ENCODE data around the gene SLCO1B1. TPM values are rescaled to one million over a fixed set of nuclear protein-coding genes. Genes with fewer than 3 reads are reported as not detected.
"Not testable (repeated sequence)": the region's sequence is repeated elsewhere in the genome, so short reads cannot be mapped to it uniquely, and the experiment has no call there.

SLCO1B1 gene
- total and polyA plus RNA-seq, 2 of the 8 experiments (the other 6 are each of a cell fraction or from before 2014, with no cell fraction given) = 0.13 TPM; not detected in 1

DNA sequence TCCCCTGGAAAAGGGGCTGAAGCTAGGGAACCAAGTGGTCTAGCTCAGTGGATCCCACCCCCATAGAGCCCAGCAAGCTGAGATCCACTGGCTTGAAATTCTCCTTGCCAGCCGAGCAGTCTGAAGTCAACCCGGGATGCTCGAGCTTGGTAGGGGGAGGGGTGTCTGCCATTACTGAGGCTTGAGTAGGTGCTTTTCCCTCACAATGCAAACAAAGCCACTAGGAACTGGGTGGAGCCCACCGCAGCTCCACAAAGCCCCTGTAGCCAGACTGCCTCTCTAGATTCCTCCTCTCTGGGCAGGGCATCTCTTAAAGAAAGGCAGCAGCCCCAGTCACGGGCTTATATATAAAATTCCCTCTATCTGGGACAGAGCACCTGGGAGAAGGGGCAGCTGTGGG, 18.9 kb downstream of the SLCO1B1 start:
- H3K14ac ChIP-seq (ENCODE audit: insufficient read length); POLR2A ChIA-PET (ENCODE audit: partially characterized antibody); FAIRE-seq; H3K4me2 ChIP-seq (ENCODE audit: insufficient read depth in 1 of 2, low read depth in 2 of 2, low read length in 2 of 2); H4K8ac ChIP-seq (ENCODE audit: extremely low read depth, insufficient read depth, low read length); H4K91ac ChIP-seq (replicated peaks; ENCODE audit: insufficient read length, low read length); H2BK5ac ChIP-seq (ENCODE audit: low read depth, low read length); H3K4ac ChIP-seq (replicated peaks; ENCODE audit: insufficient read length, low read depth, low read length); H2AK5ac ChIP-seq (ENCODE audit: low read depth, low read length); H4K5ac ChIP-seq (ENCODE audit: insufficient read length, low read depth, low read length); H3K23ac ChIP-seq (ENCODE audit: insufficient read length); H3K23me2 ChIP-seq (ENCODE audit: low read depth, low read length); H3K79me1 ChIP-seq (ENCODE audit: low read depth, low read length); H2BK20ac ChIP-seq (ENCODE audit: low read length); H3K9me3 ChIP-seq (ENCODE audit: insufficient read depth in 2 of 2, low read depth in 1 of 2, low read length in 1 of 2); H3K4me3 ChIP-seq (ENCODE audit: extremely low read depth in 1 of 4, insufficient read depth in 2 of 4, low read depth in 3 of 4, low read length in 4 of 4); H3K27ac ChIP-seq (ENCODE audit: low read depth, low read length); H3K9ac ChIP-seq (replicated peaks in 1 of 4; ENCODE audit: extremely low read depth in 1 of 4, low read depth in 3 of 4, low read length in 3 of 4); H4K20me1 ChIP-seq (replicated peaks in 1 of 2; ENCODE audit: control insufficient read depth in 1 of 2, insufficient read depth in 2 of 2, low read length in 2 of 2); H3K56ac ChIP-seq (replicated peaks; ENCODE audit: insufficient read length, low read depth, low read length); H2BK120ac ChIP-seq (replicated peaks; ENCODE audit: low read depth, low read length); H3K36me3 ChIP-seq (ENCODE audit: control insufficient read depth in 2 of 4, insufficient read depth in 4 of 4, low read length in 3 of 4); H2BK15ac ChIP-seq (ENCODE audit: low read length); H3K27me3 ChIP-seq (replicated peaks in 1 of 4; ENCODE audit: control insufficient read depth in 3 of 4, extremely low read depth in 1 of 4, insufficient read depth in 3 of 4, low read length in 3 of 4); H3K18ac ChIP-seq (ENCODE audit: extremely low read depth, low read length); H3K79me2 ChIP-seq (ENCODE audit: control insufficient read depth in 1 of 2, insufficient read depth in 2 of 2, low read length in 2 of 2); H3K4me1 ChIP-seq (replicated peaks in 1 of 4; ENCODE audit: control insufficient read depth in 3 of 4, insufficient read depth in 4 of 4, low read length in 3 of 4): not testable (repeated sequence)
- H2AFZ ChIP-seq (ENCODE audit: low read length) = 0 out of 2 replicates have a peak overlapping the region, but pooled peaks have one; percentile 76
- peak in 1 of 2 experiments; percentile 21 for DNase-seq (ENCODE audit: low read depth in 1 of 2, low spot score in 2 of 2)
- 0 out of 2 replicates have a peak overlapping the region, but pooled peaks have one; percentile 60 for H2BK12ac ChIP-seq (ENCODE audit: low read depth, low read length)
- CTCF ChIA-PET (ENCODE audit: partially characterized antibody) = interaction anchor here (1.2 kb wide), 1 partner anchor 200 kb away, joined by 4 read pairs; no protein-coding TSS in a partner anchor
- 88% methylated on average over 5 of the region's 5 CpGs; no CpG with 5 or more reads in 1 of the 2 experiments for WGBS, 2 experiments (ENCODE audit: extremely low coverage in 1 of 2, insufficient coverage in 1 of 2, insufficient read length in 1 of 2, insufficient replicate concordance in 2 of 2, low coverage in 1 of 2, low lambda C conversion rate in 2 of 2, missing lambda C conversion rate in 1 of 2)

Measured in H1 (cell line).